Head of caudate nucleus (tissue), 42 donors: ENCODE data around the gene FGB.

Experiments used
- DNase-seq, 42 donors: peaks; one replicate each; pipeline versions ENCODE4 v3.0.0 to v3.0.0-alpha.2; 2020 to 2021; ENCODE audit warnings: mixed read lengths in 7 of 42
- intact Hi-C: fragments of 100-400 bp; cut with DNase I; formaldehyde crosslinking; loops from one replicate; pipeline ENCODE4 v1.15.0; 2022

The FGB gene

DNA sequence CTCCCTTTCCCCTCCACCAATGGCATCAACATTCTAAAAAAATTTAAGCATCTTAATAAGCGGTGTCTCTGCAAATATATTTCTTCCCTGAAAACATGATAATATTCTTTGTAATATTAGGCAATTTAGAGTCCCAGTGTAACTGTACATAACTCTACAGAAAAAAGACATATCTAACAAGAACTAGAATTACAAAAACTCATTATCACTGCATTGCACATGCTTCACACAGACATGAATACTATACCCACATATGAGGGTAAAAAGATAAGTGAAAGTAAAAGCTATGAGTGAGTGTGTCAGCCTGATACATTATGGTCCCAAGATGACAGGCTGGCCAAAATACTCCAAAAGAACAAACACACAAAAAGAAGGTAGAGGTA, 2.4 kb upstream of the FGB start:
- intact Hi-C loops = no loop called here
- no peak for DNase-seq

DNA sequence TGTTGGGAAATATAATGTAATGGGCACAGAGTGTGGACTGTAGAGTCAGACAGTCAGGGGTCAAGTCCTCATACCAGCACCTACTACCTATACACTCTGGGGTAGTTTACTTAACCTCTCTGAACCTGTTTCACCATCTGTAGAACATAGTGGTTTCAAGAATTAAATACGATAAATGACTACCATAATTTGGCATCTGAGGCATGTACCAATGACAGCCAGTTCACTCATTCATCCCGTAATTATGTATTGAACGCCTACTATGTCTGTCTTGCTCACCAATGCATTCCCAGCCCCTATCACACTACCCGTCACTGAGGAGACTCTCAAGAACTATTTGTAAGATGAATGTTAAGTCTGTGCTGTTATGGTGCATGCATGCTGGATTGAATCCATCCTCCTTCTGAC, 2.0 kb upstream of the FGB start:
- intact Hi-C loops = no loop called here
- DNase-seq = no peak

DNA sequence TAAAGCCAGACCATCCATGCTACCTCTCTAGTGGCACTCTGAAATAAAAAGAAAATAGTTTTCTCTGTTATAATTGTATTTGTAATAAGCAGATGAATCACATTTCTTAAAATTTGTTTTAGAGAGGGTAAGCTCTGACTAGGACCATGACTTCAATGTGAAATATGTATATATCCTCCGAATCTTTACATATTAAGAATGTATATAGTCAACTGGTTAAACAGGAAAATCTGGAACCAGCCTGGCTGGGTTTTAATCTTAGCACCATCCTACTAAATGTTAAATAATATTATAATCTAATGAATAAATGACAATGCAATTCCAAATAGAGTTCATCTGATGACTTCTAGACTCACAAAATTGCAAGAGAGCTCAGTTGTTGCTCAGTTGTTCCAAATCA, 1.5 kb downstream of the FGB start:
- intact Hi-C loops = no loop called here
- DNase-seq = no peak

DNA sequence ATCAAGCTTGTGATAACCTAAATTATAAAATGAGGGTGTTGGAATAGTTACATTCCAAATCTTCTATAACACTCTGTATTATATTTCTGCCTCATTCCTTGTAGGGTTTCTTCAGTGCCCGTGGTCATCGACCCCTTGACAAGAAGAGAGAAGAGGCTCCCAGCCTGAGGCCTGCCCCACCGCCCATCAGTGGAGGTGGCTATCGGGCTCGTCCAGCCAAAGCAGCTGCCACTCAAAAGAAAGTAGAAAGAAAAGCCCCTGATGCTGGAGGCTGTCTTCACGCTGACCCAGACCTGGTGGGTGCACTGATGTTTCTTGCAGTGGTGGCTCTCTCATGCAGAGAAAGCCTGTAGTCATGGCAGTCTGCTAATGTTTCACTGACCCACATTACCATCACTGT, 2.9 kb downstream of the FGB start:
- intact Hi-C loops = no loop called here
- no peak for DNase-seq

DNA sequence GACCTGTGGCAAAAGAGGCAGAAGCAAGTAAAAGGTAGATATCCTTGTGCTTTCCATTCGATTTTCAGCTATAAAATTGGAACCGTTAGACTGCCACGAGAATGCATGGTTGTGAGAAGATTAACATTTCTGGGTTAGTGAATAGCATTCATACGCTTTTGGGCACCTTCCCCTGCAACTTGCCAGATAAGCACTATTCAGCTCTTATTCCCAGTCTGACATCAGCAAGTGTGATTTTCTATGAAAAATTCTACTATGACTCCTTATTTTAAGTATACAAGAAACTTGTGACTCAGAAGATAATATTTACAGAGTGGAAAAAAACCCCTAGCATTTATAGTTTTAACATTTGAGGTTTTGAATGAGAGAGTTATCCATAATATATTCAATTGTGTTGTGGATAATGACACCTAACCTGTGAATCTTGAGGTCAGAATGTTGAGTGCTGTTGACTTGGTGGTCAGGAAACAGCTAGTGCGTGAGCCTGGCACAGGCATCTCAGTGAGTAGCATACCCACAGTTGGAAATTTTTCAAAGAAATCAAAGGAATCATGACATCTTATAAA, 3.9 kb downstream of the FGB start:
- DNase-seq = no peak
- intact Hi-C loops = no loop called here

DNA sequence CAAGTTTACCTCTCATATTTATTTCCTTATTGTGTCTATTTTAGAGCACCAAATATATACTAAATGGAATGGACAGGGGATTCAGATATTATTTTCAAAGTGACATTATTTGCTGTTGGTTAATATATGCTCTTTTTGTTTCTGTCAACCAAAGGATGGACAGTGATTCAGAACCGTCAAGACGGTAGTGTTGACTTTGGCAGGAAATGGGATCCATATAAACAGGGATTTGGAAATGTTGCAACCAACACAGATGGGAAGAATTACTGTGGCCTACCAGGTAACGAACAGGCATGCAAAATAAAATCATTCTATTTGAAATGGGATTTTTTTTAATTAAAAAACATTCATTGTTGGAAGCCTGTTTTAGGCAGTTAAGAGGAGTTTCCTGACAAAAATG, 6.2 kb downstream of the FGB start:
- intact Hi-C loops = no loop called here

DNA sequence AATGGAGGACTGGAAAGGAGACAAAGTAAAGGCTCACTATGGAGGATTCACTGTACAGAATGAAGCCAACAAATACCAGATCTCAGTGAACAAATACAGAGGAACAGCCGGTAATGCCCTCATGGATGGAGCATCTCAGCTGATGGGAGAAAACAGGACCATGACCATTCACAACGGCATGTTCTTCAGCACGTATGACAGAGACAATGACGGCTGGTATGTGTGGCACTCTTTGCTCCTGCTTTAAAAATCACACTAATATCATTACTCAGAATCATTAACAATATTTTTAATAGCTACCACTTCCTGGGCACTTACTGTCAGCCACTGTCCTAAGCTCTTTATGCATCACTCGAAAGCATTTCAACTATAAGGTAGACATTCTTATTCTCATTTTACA, 6.8 kb downstream of the FGB start:
- no peak for DNase-seq
- intact Hi-C loops = no loop called here

More for the DNA sequence above, 6.2 kb downstream of the FGB start:
- DNase-seq = no peak

DNA sequence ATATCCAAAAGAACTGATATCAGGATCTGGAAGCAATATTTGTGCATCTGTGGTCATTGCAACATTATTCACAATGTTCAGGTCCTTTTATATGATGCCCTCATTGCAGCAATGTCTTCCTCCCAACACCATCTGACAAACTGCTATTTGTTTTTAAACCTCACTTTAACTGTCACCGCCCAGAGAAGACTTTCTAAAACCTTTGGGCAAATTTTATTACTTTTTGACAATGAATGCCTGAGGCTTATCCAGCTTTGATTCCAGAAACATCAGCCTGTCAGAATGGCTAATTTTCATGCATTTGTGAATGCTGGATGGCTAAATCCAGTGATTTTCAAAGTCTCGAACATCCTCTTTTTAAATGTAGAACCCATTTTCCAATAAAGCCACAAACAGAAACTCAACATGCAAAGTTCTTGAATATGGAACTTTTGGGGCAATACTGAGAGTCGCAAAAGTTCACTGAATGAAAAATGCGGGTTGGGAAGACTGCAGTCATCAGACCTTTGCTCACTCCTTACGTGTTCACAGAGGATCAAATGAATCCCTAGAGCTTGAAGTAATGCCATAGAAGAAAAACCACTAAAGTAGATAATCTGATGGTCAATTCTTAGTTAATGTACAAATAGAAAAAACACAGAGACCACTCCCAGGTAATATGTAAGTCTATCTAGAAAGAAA, 10.5 kb downstream of the FGB start:
- DNase-seq = no peak
- intact Hi-C loops = no loop called here

DNA sequence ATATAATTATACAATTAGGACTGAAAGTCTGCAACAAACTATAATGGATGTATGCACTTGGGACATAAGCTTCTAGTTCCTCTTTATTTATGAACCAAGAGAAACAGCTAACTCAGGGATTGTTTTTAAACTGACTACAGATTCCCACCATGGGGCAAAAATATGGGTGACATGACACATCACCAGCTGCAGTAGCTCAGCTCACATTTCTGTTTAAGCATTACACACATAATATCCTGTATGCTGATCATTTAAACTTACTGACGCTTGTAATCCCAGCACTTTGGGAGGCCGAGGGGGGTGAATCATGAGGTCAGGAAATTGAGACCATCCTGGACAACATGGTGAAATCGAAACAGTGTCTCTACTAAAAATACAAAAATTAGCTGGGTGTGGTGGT, 11.5 kb downstream of the FGB start:
- intact Hi-C loops = no loop called here
- DNase-seq = no peak

DNA sequence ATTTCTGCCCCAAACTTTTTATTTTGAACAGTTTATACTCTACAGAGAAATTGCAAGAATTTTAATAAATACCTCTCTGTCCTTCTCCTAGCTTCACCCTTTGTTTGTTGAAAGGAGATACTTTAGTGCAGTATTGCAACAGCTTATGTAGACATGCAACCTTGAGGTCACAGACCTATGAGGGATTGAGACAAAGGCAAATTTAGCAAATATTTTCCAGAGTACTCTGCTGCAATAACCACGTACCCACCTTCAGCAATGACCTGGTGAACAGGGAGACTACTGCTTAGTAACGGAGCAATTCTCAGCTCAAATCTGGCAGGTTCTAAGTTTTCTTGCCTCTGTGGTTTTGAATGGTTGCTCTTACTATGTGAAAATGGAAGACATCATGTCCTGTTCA, 14.5 kb downstream of the FGB start:
- no peak for DNase-seq
- intact Hi-C loops = no loop called here

DNA sequence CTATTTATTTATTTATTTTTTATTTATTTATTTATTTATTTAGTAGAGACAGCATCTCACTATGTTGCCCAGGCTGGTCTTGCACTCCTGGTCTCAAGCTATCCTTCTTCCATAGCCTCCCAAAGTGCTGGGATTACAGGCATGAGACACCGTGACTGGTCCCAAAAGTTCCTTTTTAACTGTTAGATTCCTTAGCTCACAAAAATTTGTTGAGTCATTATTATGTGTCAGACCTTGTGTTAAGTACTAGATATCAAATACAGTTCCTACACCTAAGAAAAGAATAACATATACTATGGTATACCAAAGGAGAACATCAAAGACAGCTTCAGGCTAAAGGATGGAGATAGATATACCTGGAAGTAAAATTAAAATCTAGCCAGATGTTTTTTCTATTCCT, 16.1 kb downstream of the FGB start:
- no peak for DNase-seq
- intact Hi-C loops = no loop called here

DNA sequence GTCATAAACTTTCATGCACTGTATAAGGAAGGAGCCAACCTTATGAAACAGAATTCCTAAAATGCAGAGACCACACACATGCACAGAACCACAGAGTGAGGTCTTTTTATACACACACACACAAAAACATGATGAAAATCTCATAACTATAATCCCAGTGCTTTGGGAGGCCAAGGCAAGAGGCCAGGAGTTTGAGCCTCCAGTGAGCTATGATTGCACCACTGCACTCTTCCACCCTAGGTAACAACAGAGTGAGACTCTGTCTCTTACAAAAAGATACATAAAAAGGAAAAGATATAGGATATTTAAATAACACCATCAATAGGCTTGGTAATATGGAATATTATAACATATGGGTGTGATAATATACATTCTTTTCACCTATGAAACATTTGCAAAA, 17.1 kb downstream of the FGB start:
- no peak for DNase-seq
- intact Hi-C loops = no loop called here

DNA sequence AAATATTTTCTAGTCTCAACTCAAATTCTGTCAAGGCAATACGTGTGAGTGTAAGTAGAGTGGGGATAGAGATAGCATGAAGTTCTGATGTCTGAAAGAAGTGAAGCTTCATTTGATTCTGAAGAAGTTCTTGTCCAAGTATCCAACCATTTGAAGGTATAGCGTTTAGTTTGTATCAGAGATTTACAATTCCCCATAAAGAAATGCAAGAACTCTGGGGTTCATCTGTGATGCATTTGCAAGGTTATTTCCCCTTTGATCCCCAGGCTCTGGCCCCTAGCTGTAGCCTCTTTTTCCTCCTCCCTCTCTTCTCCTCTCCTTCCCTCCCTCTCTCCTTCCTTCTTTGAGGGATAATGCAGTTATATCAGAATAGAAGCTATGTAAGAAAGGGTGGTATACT, 19.9 kb downstream of the FGB start:
- intact Hi-C loops = no loop called here
- DNase-seq = no peak

DNA sequence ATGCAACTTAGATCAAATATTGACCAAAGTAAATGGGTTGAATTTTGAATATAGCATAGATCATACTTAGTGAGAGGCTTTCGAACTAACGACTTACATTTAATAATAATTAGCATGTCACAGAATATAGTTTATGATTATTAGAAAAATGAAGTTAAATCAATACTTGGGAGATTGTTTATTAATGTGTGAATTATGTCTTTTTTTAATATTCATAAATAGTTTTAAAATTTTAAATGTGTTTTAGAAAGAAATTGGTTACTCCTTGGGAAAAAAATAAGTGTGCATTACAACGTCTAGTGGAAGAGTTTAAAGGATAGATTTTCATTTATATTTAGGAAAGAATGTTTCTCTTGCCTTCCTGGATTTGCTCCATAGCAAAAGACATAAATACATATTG, 20.4 kb downstream of the FGB start:
- intact Hi-C loops = no loop called here
- no peak for DNase-seq

DNA sequence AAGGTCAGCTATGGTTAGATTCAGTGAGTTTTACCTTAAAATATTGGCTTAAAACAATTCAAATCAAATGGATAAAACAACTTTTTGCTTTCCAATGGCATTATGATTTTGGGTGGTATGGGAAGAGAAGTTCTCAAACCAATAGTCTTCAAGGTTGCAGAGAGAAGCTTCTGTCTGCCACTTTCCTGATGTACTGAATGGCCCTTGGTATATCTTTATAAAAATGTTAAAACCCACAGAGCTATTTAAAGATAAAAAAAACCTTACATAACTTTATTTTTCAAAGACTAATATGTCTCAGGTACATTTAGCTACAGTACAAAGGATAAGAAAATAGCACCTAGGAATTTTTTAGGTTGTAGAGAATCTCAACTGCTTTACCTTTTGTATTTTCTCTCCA, 20.9 kb downstream of the FGB start:
- intact Hi-C loops = no loop called here
- no peak for DNase-seq

DNA sequence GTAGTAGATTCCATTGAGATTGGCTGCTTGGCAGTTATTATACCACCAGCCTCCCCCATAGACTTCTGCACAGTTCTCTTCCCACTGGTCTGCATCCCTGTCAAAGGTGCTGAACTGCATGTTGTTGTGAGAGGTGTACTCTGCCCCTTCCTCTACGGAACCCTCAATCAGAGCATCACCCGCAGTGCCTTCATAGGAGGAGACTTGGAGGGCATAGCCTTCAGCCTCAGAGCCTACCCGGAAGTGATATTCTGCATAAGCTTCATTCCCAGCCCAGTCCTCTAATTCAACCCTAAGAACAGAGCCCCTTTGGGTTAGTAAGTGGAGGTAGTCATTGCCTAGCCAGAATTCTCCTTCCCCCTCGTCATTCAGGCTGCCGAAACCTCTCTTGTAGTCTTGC, 21.4 kb downstream of the FGB start:
- intact Hi-C loops = no loop called here
- DNase-seq = no peak

DNA sequence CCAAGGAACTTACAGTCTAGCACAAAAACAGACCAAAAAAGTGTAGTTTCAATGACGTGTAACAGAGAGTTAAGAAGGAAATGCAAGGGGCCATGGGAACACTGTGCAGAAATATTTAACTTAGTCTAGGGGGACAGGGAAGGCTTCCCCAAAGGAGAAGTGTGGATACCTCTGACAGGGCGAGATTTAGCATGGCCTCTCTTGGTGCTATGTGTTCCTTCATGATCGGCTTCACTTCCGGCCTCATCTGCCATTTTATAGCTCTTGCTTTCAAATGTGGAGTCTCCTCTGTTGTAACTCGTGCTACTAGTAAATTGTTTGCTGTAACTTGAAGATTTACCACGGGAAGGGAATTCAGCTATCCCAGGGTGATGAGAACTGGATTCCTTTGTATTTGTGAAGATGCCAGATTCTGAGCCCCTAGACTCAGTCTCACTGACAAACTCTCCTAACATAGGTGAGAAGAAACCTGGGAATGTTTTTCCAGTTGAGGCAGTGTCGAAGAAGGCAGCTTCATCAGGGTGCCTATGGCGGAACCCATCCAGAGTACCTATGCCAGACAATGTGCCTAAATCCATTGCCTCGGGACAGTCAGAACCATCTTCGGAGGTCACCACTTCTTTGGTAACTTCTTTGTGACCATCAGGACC, 22.7 kb downstream of the FGB start:
- no peak for DNase-seq
- intact Hi-C loops = no loop called here

DNA sequence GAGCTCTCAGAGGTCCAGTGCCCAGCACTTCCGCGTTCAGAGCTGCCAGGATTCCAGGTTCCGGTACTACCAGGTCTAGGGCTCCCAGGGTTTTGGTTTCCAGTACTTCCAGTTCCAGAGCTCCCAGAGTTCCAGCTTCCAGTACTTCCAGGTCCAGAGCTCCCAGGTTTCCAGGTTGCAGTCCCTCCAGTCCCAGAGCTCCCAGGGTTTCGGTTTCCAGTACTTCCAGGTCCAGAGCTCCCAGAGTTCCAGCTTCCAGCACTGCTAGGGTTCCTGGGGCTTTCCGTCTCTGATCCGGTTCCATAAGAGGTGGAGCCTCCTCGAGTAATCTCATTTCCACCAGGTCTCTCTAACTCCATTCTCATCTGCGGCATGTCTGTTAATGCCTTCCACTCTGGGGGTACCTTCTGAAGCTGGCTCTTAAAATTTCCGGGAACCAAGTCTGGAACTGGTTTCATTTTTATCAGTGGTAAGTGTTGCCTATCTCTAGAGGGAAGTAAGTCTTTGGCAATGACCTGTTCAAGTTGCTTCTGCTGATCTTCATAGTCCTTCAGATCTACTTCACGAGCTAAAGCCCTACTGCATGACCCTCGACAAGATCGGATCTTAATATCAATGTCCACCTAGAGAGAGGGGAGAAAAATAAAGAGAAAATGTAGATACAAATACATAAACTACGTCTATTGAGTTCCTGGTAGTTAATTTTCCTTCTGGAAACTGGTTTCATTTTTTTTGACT, 23.7 kb downstream of the FGB start:
- DNase-seq = no peak
- intact Hi-C loops = no loop called here

DNA sequence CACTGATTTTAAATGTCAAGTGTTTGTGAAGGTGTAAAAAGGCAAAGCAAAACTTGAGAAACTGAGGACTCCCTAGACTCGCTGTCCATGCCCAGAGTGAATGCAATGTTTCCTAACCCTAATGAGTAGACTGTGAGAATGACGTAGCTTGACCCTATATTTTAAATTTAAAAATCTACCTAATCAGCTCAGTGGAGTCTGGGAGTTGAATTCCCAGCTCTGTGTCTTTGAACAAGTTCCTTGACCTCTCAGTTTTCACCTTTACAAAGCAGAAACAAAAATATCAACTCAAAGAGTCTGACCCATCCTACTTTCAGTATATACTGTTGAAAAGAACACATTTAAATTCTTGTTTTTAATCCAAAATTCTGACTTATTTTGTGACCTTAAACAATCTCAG, 25.4 kb downstream of the FGB start:
- no peak for DNase-seq
- intact Hi-C loops = no loop called here
